GM18870 (cell line): Measurements from ENCODE around the gene CCDC157.
"Not testable (repeated sequence)": the region's sequence is repeated elsewhere in the genome, so short reads cannot be mapped to it uniquely, and the experiment has no call there.

ENCODE experiments used
- ATAC-seq: cut with Tn5 transposase; IDR thresholded peaks from one replicate; pipeline ENCODE4 v1.9.1; 2021; ENCODE audit warnings: moderate library complexity; ENCODE audit not compliant: unreplicated experiment

CCDC157 gene

DNA sequence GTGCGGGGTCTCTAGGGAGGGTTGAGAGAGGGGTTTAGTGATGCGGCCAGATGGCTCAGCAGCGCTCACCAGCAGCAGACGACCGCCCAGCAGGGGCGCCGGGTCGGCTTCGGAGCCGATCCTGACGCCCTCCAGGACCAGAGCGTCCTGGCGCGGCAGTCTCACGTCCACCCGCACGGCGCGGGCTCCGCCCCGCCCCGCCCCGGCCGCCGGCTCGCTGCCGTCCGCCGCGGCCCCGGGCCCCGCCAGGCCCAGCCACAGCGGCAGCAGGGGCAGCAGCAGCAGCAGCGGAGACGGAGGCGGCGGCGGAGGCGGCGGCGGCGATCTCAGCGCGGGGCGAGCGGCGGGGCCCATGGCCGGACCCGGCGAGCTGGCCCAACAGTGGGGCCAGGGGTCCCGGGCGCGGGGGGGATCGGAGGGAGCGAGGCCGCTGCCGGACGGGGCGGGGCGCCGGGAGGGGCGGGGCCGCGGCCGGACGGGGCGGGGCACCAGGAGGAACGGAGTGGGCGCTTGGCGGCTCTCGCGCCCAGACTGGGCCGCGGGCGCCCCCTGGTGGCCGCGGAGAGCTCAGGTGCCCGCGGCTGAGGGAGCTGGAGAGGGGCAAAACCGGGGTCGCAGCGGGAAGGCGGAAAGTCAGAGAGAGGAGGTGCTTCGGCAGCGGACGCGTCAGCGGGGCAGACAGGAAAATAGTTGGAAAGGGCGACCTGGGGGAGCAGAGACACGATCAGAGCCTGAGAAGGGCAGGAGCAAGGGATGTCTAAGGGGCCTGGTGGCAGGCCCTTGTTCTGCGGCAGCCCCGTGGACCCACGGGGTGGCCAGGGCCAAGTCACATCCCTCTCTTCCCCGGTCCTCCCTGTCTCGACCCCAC lies 30.4 kb downstream of the CCDC157 start, which contains the start of gene RNF215:
Gene RNF215 (minus strand): TSS at position 452 of the 868 bp plus-strand sequence. CDS start 98 bp downstream, at position 354.
- ATAC-seq: no peak

DNA sequence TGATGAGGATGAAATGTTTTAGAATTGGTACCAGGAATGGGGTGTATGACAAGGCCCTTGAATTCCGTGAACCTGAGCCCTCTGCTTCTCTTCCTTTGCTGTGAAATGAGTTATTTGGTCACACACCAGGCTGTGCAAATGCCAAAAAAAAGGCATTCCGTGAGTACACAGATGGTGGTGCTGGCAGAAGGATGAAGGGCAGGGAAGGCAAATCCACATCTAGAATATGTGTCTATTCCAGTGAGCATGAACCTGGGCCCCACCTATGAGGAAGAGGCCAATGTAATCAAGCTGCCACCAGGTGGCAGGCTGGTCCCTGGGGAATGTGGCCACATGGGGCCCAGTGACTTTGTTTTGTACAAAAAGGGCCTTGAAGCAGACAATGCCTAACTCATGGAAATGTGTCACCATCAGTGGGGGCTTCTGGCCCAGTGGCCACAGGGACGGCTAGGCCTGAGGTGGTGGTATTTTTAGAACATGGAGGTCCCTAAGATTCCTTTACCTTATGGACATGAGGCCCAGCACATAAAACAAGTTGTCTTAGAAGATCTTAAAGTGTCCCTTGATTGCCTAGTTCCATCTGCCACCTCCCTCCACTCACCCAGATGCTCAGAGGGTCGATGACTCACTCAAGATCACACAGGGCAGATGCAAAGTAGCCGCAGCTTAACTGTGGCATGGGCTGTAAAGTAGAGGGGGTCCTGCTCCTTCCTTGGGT lies 34.3 kb downstream of the CCDC157 start:
- ATAC-seq: no peak

DNA sequence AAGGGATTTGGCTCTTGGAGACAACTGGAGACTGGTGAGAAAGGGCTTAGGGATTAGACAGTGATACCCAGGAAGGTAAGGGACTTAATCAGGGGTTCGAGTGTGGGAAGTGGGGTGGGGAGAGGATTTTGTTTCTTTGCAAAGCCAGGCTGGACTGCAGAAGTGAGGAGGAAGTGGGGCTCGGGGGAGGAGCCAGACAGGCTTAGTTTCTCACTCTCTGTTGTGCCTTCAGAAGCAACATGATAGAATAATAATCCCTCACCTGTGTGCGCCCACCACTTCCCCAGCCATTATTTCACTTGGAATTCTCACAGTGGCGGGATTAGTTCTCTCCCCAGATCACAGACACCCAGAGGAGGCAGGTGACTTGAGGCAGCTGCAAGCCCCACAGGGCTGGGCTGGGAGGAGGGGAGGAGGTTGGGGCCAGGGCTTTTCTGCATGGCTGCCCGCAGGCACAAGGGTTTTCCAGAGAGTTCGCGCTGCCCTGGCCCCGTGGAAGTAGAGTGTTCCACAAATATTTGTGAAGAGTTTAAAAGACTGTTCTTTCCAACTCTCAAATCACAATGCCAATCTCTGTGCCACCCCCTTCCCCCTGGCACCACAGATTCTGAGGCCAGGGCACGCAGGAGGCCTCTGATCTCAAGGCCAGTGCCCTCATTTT lies 36.0 kb downstream of the CCDC157 start:
- no peak for ATAC-seq

DNA sequence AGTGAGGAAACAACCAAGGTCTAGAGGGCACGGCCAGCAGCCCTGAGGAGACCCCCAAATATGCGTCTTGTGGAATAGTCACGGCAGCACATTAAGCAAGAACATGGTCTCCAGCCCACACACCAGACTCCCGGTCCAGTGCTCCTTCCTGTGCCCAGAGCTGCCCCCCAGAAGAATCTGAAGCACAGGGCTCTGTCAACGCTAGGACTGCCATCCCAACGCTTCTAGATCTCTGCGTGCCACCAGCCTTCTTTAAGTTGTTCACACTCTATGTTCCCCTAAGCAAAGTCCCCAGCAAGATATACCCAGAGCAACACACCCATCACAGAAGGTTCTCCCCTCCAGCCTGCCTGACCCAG lies 36.5 kb downstream of the CCDC157 start:
- ATAC-seq: no peak

DNA sequence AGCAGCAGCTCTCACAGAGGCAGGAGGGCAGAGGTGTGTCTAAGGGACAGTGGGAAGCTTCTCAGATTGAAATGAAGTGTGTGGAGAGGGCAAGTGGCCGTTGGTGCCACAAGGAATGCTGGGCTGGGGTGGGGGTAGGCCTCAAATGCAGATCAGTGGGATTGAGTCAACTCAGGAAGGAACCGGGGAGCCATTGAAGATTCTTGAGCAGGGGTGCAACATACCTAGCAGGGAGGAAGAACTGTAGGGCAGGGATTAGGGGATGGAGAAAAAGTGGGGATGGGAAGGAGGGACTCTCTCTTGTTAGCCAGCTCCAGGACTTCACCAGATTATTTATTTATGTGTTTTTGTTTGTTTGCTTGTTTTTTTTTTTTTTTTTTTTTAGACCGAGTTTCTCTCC lies 37.1 kb downstream of the CCDC157 start:
- ATAC-seq: no peak

DNA sequence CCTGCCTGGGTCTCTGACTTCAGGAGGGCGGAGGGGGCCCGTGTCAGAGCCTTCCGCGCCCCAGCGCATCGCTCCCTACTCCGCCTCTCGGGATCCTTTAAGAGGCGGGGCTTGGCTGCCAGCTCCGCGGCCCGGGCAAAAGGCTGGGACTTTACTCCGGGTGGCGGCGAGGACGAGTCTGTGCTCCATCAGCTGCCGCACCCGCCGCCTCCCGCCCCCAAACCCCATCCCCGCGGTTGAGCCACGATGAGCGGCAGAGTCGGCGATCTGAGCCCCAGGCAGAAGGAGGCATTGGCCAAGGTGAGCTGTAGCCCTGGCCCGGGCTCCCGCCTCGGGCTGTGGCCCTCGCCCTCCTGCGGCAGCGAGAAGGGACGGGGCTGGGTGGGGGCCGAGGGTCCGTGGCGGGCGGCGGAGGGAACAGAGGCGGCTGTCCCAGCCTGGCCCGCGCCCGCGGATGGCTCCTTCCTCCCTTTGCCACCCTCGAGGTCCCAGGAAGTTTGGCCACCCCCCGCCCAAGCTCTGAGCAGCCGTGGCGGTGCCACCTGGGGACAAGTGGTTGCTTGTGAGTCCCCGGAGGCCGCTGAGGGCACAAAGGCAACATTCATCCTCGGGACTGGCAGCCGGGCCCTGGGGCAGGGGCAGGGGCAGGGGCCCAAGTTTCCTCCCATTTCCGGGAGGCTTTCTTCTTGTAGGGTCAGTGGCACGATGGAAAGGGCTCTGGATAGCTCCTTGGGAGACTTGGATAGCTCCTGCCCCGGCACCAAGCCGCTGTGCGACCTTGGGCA lies 40.3 kb downstream of the CCDC157 start, which contains the start of gene SEC14L2:
Gene SEC14L2 (plus strand): TSS at position 148 of the 785 bp plus-strand sequence. CDS start 99 bp downstream, at position 247.
- ATAC-seq: no peak

DNA sequence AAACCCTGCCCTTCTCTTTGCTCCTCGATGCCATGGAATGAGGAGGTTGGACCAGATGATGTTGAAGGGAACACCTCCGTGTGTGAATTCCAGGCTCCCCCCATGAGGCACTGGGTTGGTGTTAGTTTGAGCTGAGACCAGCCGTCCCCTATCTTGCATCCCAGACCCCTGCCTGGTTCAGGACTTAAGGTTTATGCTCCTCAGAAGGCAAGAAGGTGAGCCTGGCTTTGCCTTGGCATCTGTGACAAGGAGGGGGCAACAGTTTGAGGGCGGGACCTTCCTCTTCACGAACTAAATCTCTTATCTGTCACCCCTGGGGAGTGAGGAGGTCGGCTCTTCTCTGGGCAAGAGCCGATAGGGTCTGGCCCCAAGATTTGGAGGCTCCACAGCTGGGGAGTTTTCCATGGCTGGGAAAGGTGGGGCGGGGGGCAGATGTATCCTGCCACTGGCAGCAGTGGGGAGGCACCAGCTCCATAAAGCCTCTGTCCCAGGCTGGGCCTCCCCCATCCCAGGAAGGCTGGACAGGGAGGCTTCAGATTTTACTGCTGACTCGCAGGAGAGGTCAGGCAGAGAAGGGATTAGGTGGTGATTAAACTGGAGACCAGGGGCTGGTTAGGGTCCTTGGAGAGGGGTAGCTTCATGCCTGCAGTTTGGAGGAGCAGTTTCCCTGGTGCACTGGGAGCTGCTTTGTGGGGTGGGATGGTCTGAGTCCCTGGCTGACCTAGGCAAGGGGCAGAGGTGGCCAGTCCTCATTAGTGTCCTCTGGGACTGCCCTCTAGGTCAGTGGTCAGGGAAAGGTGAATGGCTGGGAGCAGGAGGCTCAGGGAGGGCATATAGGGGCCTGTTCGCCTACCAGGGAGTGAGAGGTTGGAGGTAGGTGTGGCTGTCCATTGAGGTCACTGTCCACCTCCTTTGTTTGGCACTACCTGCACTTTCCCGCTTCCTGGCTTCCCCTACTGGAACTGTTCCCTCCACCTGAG lies 41.1 kb downstream of the CCDC157 start:
- no peak for ATAC-seq

DNA sequence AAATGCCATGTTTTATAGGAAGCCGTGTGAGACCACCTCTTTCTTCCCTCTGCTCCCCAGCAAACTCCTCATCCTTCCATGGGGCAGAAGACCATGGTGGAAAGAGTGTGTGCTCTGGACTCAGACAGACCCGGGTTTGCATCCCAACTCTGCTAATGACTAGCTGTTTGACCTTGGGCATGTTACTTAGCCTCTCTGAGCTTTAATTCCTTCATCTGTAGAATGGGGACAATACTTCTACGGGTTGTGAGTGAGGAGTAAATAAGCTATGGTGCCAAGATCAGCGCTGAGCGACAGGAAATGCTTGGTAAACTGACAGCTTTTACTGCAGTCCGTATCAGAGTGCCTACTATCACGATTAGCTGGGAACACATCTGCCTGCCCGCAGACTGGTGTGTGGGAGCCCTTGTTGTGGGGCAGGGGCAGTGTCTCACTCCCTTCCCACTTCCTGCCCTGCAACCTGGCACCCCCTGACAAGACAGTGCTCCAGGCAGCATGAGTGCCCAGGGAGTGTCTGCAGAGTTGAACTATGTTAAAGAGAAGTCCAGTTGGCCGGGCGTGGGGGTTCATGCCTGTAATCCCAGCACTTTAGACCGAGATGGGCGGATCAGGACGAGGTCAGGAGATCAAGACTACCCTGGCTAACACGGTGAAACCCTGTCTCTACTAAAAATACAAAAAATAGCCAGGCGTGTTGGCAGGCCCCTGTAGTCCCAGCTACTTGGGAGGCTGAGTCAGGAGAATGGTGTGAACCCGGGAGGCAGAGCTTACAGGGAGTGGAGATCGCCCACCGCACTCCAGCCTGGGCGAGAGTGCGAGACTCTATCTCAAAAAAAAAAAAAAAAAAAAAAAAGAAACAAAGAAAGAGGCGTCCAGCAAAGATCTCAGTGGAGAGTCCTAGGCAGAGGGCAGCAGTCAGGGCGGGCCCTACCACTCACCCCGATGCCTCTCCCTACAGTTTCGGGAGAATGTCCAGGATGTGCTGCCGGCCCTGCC lies 42.2 kb downstream of the CCDC157 start:
- ATAC-seq: no peak

DNA sequence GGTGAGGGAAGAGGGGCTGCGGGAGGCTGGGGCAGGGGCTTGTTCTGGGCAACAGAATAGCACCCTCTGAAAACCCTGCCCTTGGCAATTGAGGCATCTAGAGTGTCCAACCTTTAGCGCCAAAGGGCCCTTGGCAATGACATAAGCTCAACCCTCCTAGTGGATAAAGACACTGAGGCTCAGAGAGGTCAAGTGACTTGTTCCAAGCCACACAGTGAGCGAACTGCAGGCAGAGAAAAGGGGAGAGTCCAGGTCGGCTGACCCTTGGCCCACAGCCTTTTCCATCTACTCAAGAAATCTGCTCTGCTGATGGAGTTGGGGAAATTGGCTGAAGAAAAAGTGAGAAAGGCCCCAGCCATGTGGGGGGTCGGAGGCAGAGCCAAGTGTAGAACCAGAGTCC lies 42.9 kb downstream of the CCDC157 start:
- no peak for ATAC-seq

DNA sequence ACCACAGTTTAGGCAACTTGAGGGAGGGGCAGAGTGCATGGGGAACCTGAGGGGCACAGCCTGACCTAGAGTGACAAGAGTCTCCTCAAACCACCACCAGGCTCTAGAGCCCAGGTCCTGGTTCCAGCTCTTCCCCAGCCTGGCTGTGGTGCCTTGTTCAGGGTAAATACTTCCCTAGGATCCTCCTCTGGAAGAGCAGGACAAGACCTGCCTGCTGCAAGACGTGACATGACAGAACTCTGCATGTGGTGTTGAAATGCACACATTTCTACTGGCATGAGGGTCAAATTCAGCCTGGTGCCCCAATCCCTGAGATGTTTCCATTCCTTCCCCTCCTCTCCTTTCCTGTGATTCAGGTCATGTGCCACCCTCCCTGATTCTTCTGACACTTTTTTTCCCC lies 43.4 kb downstream of the CCDC157 start:
- ATAC-seq: no peak

DNA sequence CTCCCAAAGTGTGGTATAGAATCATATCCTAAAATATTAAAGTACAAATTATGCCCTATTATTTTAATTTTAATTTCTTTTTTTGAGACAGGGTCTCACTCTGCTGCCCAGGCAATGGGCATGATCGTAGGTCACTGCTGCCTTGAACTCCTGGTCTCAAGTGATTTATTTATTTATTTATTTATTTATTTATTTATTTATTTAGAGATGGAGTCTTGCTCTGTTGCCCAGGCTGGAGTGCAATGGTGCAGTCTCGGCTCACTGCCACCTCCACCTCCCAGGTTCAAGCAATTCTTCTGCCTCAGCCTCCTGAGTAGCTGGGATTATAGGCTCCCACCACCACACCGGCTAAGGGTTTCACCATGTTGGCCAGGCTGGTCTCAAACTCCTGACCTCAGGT lies 44.2 kb downstream of the CCDC157 start:
- ATAC-seq: not testable (repeated sequence)

DNA sequence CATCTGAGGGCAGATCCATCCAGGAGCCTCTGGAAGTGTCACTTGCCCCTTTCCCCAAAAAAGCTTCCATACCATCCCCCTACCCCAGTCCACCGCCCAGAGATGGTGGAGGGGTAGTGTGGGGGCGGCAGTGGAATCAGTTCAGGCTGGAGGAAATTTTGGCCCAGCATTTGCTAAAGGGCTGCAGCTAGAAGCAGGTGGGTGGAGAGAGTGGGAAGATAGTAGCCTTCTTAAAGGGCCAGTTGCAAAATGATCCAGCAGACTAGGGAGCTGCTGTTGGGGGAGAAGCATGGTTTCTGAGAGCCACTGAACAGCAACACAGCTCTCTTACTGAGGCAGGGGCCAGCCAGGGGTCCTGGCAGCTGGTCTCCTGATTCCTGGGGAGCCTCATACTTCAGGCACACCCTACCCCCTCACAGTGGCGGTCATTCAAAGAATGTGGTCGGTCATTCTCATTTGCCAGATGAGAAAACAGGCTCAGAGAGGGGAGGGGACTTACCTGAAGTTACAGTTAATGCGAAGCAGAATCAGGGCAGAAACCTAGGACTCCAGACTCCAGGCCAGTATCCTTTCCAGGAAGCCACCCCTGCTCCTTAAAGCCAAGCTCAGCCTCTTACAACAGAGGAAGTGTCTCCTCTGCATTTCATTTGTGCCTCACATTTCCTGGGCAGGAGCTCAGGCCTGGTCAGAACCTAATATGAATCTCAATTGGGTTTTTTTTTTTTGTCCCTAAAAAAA lies 45.4 kb downstream of the CCDC157 start:
- no peak for ATAC-seq

DNA sequence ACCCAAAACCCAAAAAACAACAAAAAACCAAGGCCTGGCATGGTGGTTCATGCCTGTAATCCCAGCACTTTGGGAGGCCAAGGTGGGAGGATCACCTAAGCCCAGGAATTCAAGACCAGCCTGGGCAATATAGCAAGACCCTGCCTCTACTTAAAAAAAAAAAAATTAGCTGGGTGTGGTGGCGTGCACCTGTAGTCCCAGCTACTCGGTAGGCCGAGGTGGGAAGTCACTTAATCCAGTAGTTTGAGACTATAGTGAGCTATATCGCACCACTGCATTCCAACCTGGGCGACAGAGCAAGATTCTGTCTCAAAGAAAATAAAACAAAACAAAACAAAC lies 45.9 kb downstream of the CCDC157 start:
- ATAC-seq: not testable (repeated sequence)

DNA sequence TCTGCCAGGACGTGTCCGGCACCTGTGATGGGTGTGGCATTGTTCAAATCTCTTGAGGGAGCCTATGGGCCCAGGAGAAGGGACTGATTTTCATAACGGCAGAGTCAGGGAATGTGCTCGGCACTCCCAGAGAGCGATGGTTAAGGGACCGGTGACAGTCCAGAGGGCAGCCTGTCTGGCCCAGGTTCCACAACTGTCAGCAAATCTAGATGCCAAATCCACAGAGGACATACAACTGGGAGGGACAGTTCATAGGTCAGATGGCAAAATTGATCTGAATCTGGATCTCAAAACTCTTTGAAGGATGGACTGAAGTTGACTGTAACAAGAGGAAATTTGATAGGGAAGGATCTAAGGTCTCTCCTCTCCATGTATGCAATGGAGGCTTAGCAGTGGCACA lies 47.5 kb downstream of the CCDC157 start:
- no peak for ATAC-seq

DNA sequence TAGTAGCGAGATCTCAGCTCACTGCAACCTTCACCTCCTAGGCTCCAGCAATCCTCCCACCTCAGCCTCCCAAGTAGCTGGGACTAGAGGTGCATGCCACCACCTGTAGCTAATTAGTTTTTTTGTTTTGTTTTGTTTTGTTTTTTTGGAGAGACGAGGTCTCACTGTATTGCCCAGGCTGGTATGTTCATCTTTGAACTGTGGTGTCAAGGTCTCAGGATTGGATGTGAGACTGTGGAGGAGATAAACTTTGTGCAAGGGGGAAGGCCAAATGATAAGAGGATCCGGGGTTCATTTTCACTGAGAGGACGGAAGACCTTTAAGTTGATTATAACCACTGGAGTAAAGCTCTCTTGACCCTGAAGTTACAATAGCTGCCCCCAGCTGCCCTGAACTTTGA lies 48.9 kb downstream of the CCDC157 start:
- ATAC-seq: no peak

DNA sequence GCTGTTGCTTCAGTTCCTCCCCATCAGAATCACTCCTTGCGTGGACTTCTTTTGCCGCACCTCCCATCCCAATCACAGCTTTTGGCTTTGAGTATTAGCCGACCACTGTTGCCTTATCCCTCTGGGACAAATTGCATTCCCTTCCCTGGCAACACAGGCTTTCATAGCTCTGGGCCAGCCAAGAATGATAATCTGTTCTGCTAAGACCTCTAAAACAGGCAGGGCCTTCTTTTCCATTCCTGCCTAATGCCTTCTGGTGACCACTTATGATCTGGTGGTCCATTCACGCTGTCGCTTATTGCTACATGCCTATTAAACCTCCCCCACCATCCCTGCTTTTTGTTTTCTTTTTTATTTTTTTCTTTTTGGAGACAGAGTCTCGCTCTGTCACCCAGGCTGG lies 49.6 kb downstream of the CCDC157 start:
- ATAC-seq: no peak

DNA sequence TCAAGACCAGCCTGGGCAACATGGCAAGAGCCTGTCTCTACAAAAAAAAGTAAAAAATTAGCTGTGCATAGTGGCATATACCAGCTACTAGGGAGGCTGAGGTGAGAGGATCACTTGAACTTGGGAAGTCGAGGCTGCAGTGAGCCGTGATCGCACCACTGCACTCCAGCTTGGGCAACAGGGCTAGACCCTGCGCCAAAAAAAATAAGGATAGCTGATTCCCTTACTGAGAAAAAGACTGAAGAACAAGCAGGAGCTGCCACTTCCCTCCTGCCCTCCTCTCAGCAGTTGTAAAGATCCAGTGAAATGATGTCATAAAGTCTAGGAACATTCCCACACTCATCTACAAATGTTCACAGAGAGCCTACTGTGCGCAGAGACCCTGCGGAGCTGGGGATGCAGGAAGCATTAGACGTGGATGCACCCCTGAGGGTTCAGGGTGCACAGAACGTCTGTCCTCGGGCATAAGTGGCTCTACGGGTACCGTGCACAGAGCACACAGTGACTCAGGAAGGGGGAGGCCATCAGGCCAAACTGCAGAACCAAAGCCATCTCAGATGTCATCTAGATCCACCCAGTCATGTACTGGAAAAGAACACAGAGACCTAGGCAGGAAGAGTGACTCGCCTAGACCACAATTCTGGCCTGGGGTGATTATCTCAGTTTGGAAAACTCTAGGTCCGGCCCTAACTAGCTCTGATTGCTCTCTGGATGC lies 51.7 kb downstream of the CCDC157 start:
- ATAC-seq: no peak
